ENCODE results near the gene EDDM3A.

The EDDM3A gene

GRCh38 chr14:20772650-20773049 is 27.0 kb downstream of the EDDM3A start:
- no peak for DNase-seq (ENCODE audit: extremely low read depth, low read depth)
- TF ChIP-seq CTCF (IDR thresholded peaks at IDR 0.05; ENCODE audit: low read depth, low read length): no peak

- no peak for DNase-seq (ENCODE audit: extremely low read depth, low read depth)
These were observed 28.7 kb downstream of the EDDM3A start for GRCh38 chr14:20774258-20774824.

GRCh38 chr14:20775043-20775442 is 29.4 kb downstream of the EDDM3A start:
- DNase-seq (ENCODE audit: extremely low read depth, low read depth): no peak
- TF ChIP-seq CTCF (IDR thresholded peaks at IDR 0.05; ENCODE audit: low read depth, low read length): no peak

More at GRCh38 chr14:20774258-20774824, 28.7 kb downstream of the EDDM3A start:
- TF ChIP-seq CTCF (IDR thresholded peaks at IDR 0.05; ENCODE audit: low read depth, low read length): no peak

- TF ChIP-seq CTCF (IDR thresholded peaks at IDR 0.05; ENCODE audit: low read depth, low read length): no peak
- no peak for DNase-seq (ENCODE audit: extremely low read depth, low read depth)
These were observed 30.2 kb downstream of the EDDM3A start for GRCh38 chr14:20775901-20776300.

- DNase-seq (ENCODE audit: extremely low read depth, low read depth): no peak
- TF ChIP-seq CTCF (IDR thresholded peaks at IDR 0.05; ENCODE audit: low read depth, low read length): no peak
These were observed 36.1 kb downstream of the EDDM3A start for GRCh38 chr14:20781803-20782202.

GRCh38 chr14:20782280-20782890 is 36.7 kb downstream of the EDDM3A start:
- TF ChIP-seq CTCF (IDR thresholded peaks at IDR 0.05; ENCODE audit: low read depth, low read length): no peak
- no peak for DNase-seq (ENCODE audit: extremely low read depth, low read depth)

- TF ChIP-seq CTCF (IDR thresholded peaks at IDR 0.05; ENCODE audit: low read depth, low read length): no peak
- DNase-seq (ENCODE audit: extremely low read depth, low read depth): no peak
These were observed 41.3 kb downstream of the EDDM3A start for GRCh38 chr14:20787025-20787424.
